K562 (cell line): Measurements from ENCODE around the gene PDGFD.

Source experiments
- ATF3 ChIP-seq, 2 experiments: fragments of 450-650 bp in 1 of 2; sonication (generic) in 1 of 2; formaldehyde crosslinking in 1 of 2; IDR thresholded peaks in 1 of 2; conservative IDR thresholded peaks in 1 of 2; 2 replicates each; pipeline versions ENCODE4 v1.6.1 to v1.8.1; 2016 to 2023; ENCODE audit warnings: mild to moderate bottlenecking in 2 of 2, moderate library complexity in 2 of 2, inconsistent platforms in 1 of 2, missing genetic modification reagents in 1 of 2
- CTCF ChIP-seq, 3 experiments: IDR thresholded peaks in 2 of 3; conservative IDR thresholded peaks in 1 of 3; 2 replicates each; pipeline ENCODE4 v1.5.1; 2011 to 2012; ENCODE audit warnings: low read length in 3 of 3, mild to moderate bottlenecking in 3 of 3, control low read depth in 2 of 3, improper control_type of control experiment in 1 of 3, inconsistent platforms in 1 of 3, low read depth in 1 of 3, mixed read lengths in 1 of 3, moderate library complexity in 1 of 3; ENCODE audit not compliant: insufficient read depth in 2 of 3
- E2F1 ChIP-seq: sonication (generic); formaldehyde crosslinking; IDR thresholded peaks from 2 replicates; pipeline ENCODE4 v1.8.1; 2023; ENCODE audit warnings: mild to moderate bottlenecking, missing genetic modification reagents, moderate library complexity
- E2F6 ChIP-seq, 2 experiments: IDR thresholded peaks; 2 replicates each; pipeline ENCODE4 v1.6.1; 2011; ENCODE audit warnings: borderline replicate concordance in 1 of 2, control low read depth in 1 of 2, low read depth in 1 of 2, low read length in 1 of 2, mild to moderate bottlenecking in 1 of 2, mixed read lengths in 1 of 2, moderate library complexity in 1 of 2; ENCODE audit not compliant: insufficient read depth in 1 of 2, insufficient read length in 1 of 2, poor library complexity in 1 of 2, severe bottlenecking in 1 of 2; ENCODE audit errors: extremely low read depth in 1 of 2
- EP300 ChIP-seq: IDR thresholded peaks from 2 replicates; pipeline ENCODE4 v1.6.1; 2012; ENCODE audit warnings: low read length, improper control_type of control experiment
- ETV6 ChIP-seq, 3 experiments: fragments of 150-350 bp in 1 of 3; sonication (generic) in 1 of 3; formaldehyde crosslinking in 1 of 3; IDR thresholded peaks; 2 replicates each; pipeline versions ENCODE4 v1.6.1 to v1.8.0; 2014 to 2022; ENCODE audit warnings: borderline replicate concordance in 2 of 3, low read depth in 2 of 3, antibody characterized with exemption in 1 of 3, low read length in 1 of 3, mild to moderate bottlenecking in 1 of 3, missing genetic modification reagents in 1 of 3
- GATAD2A ChIP-seq: fragments of 450-650 bp; IDR thresholded peaks from 2 replicates; pipeline ENCODE4 v1.6.1; 2017
- KAT2B ChIP-seq: IDR thresholded peaks from one replicate; pipeline ENCODE4 v1.6.1; 2012; ENCODE audit warnings: low read depth, mild to moderate bottlenecking, control low read depth, inconsistent platforms, low read length, moderate library complexity
- MYC ChIP-seq, 2 experiments: fragments of 250-450 bp in 1 of 2; sonication (Bioruptor Pico) in 1 of 2; IDR thresholded peaks; 2 replicates each; pipeline versions ENCODE4 v1.5.1 to v1.6.1; 2012 to 2021; ENCODE audit warnings: low read depth in 2 of 2, borderline replicate concordance in 1 of 2, improper control_type of control experiment in 1 of 2, low read length in 1 of 2, mild to moderate bottlenecking in 1 of 2, moderate library complexity in 1 of 2
- PHF21A ChIP-seq: fragments of 450-650 bp; IDR thresholded peaks from 2 replicates; pipeline ENCODE4 v1.6.1; 2017; ENCODE audit warnings: low read depth, borderline replicate concordance
- PHTF2 ChIP-seq: fragments of 250-450 bp; sonication (Bioruptor Pico); IDR thresholded peaks from 2 replicates; pipeline ENCODE4 v1.5.0; 2021; ENCODE audit warnings: mild to moderate bottlenecking
- ZNF212 ChIP-seq: fragments of 450-650 bp; formaldehyde crosslinking; IDR thresholded peaks from 2 replicates; pipeline ENCODE4 v1.4.0; 2020; ENCODE audit warnings: mild to moderate bottlenecking
- ZNF584 ChIP-seq: fragments of 200-800 bp; sonication (Bioruptor generic); IDR thresholded peaks from 2 replicates; pipeline ENCODE4 v1.6.1; 2016; ENCODE audit warnings: low read depth, mild to moderate bottlenecking, missing genetic modification characterization, missing compliant biosample characterization

GRCh38 chr11:104009744-104010143 is 154.2 kb downstream of the PDGFD start:
- TF ChIP-seq ATF3 (IDR thresholded peaks at IDR 0.05) (no peak), ATF3 (CRISPR knock-in tag; conservative IDR thresholded peaks at IDR 0.05) (no peak), GATAD2A (no peak), EP300 (no peak), CTCF (IDR thresholded peaks at IDR 0.05 in 2 of 3, conservative IDR thresholded peaks at IDR 0.05 in 1 of 3; ENCODE audit: insufficient read depth in 2 of 3, low read depth in 1 of 3, low read length in 3 of 3) (no peak), ZNF584 (no peak), ETV6 (IDR thresholded peaks at IDR 0.05; ENCODE audit: borderline replicate concordance in 1 of 2, low read depth in 2 of 2, low read length in 1 of 2) (no peak), ETV6 (CRISPR knock-in tag; IDR thresholded peaks at IDR 0.05; ENCODE audit: borderline replicate concordance) (no peak), PHTF2 (CRISPR knock-in tag) (no peak), MYC (IDR thresholded peaks at IDR 0.05; ENCODE audit: low read depth, low read length) (no peak), MYC (CRISPR knock-in tag; IDR thresholded peaks at IDR 0.05; ENCODE audit: borderline replicate concordance, low read depth) (no peak), ZNF212 (CRISPR knock-in tag) (no peak), KAT2B (no peak), PHF21A (no peak), E2F6 (IDR thresholded peaks at IDR 0.05; ENCODE audit: borderline replicate concordance in 1 of 2, extremely low read depth in 1 of 2, insufficient read depth in 1 of 2, insufficient read length in 1 of 2, low read depth in 1 of 2, low read length in 1 of 2, poor library complexity in 1 of 2, severe bottlenecking in 1 of 2) (no peak), E2F1 (no peak)
